Kidney (tissue), 14 donors: ENCODE measurements around the gene VAPA. TPM values are rescaled to one million over a fixed set of nuclear protein-coding genes. Genes with fewer than 3 reads are reported as not detected.
A peak's percentile ranks its signal among the peaks of the same experiment; 100 is the strongest.

Experiments used
- DNase-seq, 5 donors: peaks; one replicate each; pipeline ENCODE4 v3.0.0-alpha.2; 2013 to 2020
- FAIRE-seq: peaks from 2 replicates; lab custom pipeline; 2012; peaks lifted over from hg19 to GRCh38; lab: Jason Lieb, UNC
- H3K27ac ChIP-seq, 2 donors: one replicate each; pipeline ENCODE4 v1.7.0; 2013; ENCODE audit warnings: low read depth in 2 of 2, low read length in 2 of 2, inconsistent platforms in 1 of 2
- H3K27me3 ChIP-seq: one replicate; pipeline ENCODE4 v1.7.1; 2013; ENCODE audit warnings: low read length, inconsistent platforms; ENCODE audit not compliant: control insufficient read depth, insufficient read depth
- H3K36me3 ChIP-seq, 3 donors: one replicate each; pipeline versions ENCODE4 v1.7.0 to v1.7.1; 2013; ENCODE audit warnings: low read length in 3 of 3, control low read depth in 1 of 3, inconsistent platforms in 1 of 3; ENCODE audit not compliant: insufficient read depth in 3 of 3, control insufficient read depth in 2 of 3
- H3K4me1 ChIP-seq, 3 donors: one replicate each; pipeline versions ENCODE4 v1.7.0 to v1.7.1; 2013; ENCODE audit warnings: low read length in 3 of 3, inconsistent platforms in 1 of 3, low read depth in 1 of 3; ENCODE audit not compliant: control insufficient read depth in 2 of 3, insufficient read depth in 2 of 3
- H3K4me3 ChIP-seq, 3 donors: one replicate each; pipeline versions ENCODE4 v1.7.0 to v1.8.1; 2013; ENCODE audit warnings: low read length in 3 of 3, control low read depth in 1 of 3, inconsistent platforms in 1 of 3
- H3K9ac ChIP-seq, 3 donors: one replicate each; pipeline versions ENCODE4 v1.7.0 to v1.7.1; 2013; ENCODE audit warnings: low read length in 3 of 3, control low read depth in 1 of 3, inconsistent platforms in 1 of 3
- H3K9me3 ChIP-seq, 3 donors: one replicate each; pipeline versions ENCODE4 v1.7.0 to v1.7.1; 2013; ENCODE audit warnings: low read length in 3 of 3, control low read depth in 1 of 3, inconsistent platforms in 1 of 3; ENCODE audit not compliant: control insufficient read depth in 2 of 3, insufficient read depth in 1 of 3
- intact Hi-C: fragments of 100-400 bp; cut with DNase I; formaldehyde crosslinking; loops from one replicate; pipeline ENCODE4 v1.11.1; 2022
- polyA plus RNA-seq: library from polyadenylated mRNA; stranded (reverse); fragments of 350-450 nt; fragmentation: Illumina TruSeq; extraction: RNeasy Lipid Tissue Mini Kit (QIAGEN cat#74804); gene quantifications from one replicate; pipeline ENCODE4 v1.2.3, GENCODE V29; 2014; ENCODE audit warnings: low read depth, low replicate concordance; ENCODE audit not compliant: insufficient read depth
- total RNA-seq: library from RNA; stranded (reverse); fragmentation: NEBNext Ultra II Directional; extraction: Animal tissue kit (Norgen Biotek cat#: 25700); gene quantifications from one replicate; pipeline ENCODE4 v1.2.1, GENCODE V29; 2021
- TF ChIP-seq, protein P1 (sequence below): IDR thresholded peaks from 3 replicates; pipeline ENCODE4 v1.5.1; 2012; ENCODE audit warnings: mild to moderate bottlenecking, moderate library complexity, borderline replicate concordance; ENCODE audit not compliant: insufficient read depth; ENCODE audit errors: extremely low read depth
- donor health status: control.
- donor health status: control.
- donor health status: control.
- donor health status: control.
- donor health status: control.
- donor health status: DM: yes; HTN: yes; CAD: no.
- donor health status: Normal renal cell carcinoma (clear cell type).

VAPA gene
- total and polyA plus RNA-seq, 2 donors from 2014 or later: 171 to 185 TPM

DNA sequence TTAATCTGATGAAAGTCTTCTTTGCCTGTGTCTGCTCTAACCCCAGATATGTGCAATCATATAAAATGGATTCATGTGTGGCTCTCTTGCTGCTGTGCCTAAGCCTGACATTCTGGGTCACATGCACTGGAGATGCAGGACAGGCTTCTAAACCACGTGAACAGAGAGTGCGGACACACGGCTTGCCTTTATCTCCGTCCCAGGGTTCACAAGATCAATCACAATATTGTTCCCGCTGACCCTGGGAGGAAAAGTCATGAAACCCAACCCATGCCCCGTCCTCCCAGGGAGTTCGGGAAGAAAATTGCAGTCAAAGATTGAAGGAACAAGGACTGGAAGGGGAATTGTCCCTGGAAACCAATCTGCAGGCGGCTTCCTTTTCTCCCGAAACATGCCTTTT lies 74.8 kb downstream of the VAPA start:
- FAIRE-seq (no peak), DNase-seq (no peak)
- TF ChIP-seq, protein P1, sequence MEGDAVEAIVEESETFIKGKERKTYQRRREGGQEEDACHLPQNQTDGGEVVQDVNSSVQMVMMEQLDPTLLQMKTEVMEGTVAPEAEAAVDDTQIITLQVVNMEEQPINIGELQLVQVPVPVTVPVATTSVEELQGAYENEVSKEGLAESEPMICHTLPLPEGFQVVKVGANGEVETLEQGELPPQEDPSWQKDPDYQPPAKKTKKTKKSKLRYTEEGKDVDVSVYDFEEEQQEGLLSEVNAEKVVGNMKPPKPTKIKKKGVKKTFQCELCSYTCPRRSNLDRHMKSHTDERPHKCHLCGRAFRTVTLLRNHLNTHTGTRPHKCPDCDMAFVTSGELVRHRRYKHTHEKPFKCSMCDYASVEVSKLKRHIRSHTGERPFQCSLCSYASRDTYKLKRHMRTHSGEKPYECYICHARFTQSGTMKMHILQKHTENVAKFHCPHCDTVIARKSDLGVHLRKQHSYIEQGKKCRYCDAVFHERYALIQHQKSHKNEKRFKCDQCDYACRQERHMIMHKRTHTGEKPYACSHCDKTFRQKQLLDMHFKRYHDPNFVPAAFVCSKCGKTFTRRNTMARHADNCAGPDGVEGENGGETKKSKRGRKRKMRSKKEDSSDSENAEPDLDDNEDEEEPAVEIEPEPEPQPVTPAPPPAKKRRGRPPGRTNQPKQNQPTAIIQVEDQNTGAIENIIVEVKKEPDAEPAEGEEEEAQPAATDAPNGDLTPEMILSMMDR: no peak
- no peak overlapping the region for H3K9ac ChIP-seq
- H3K4me3 ChIP-seq: no peak overlapping the region
- no peaks in the 10 kb centered on the region for H3K27me3 ChIP-seq
- no peaks in the 10 kb centered on the region for H3K9me3 ChIP-seq
- intact Hi-C loops: no loop called here
- H3K27ac ChIP-seq: no peak overlapping the region
- H3K36me3 ChIP-seq: no peaks in the 10 kb centered on the region
- H3K4me1 ChIP-seq: peaks cover 0 to 5% (median 2%) of the 10 kb centered on the region in 3 donors

DNA sequence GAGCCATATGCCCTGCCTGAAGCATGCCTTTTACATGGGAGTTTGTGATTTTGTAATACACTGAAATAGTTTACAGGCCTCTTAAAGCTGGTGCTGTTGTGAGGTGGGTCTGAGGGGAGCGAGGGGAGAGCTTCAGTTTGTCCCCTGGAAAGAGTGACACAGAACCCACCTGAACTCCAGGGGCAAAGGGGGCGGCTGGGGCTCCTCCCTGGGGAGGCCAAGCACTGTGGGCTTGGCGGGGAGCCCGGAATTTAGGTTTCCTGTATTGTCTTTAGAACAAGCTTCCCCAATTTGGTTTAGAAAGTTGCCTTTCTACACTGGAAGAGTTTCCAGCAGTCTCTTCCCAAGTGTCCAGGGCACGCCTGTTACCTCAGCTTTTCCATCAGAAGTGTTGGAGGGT lies 75.7 kb downstream of the VAPA start:
- H3K4me3 ChIP-seq: no peak overlapping the region
- H3K27me3 ChIP-seq: no peaks in the 10 kb centered on the region
- DNase-seq (peak in 1 of 5 donors; percentile 78), FAIRE-seq (no peak)
- no peaks in the 10 kb centered on the region for H3K36me3 ChIP-seq
- H3K9me3 ChIP-seq: no peaks in the 10 kb centered on the region
- H3K9ac ChIP-seq: no peak overlapping the region
- TF ChIP-seq, protein P1: no peak
- H3K4me1 ChIP-seq: peaks cover 2 to 8% (median 4%) of the 10 kb centered on the region in 3 donors
- intact Hi-C loops: no loop called here
- H3K27ac ChIP-seq: no peak overlapping the region

DNA sequence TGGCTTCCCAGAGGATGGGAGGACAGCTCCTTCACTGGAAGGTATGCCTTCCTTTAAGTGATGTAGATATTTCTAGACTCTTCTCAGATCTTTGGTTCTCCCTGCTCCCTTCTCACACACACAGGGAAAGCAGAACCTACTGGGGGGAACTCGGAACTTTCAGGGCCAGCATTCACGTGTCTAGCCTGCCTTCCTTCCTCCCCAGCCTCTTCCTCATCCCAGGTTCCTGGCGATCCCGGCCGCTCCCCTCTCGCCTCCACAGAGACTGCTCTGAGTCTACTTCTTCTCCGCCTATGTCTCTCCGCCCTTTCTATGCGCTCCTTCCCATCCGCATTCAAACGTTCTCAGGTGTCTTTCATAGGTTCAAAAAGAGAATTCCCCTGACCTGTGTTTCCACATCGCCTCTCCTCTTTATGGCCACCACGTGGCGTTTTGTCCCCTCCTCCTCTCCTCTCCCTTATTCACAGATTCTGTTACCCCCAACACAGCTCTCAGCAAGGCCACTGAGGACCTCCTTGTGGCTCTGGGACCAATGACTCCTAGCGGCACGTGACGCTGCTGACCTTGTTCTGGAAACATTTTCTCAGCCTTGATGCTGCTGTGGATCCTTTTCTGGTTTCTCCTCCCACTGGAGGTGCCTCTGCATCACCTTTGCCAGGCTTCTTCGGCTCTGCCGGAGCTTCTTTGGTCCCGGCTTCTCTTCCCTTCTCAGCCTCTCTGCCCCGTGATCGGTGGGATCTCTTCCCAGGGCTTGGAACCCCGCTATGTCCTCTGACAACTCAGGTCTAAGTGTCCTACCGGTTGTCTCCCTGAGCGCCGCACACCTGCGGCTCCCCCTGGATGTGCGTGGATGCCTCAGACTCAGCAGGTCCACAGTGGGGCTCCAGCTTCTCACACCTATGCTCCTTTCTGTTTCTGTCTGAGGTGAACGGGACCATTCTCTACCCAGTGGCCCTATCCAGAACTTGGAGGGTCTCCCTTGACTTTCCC lies 77.5 kb downstream of the VAPA start:
- Histone ChIP-seq H3K9ac (no peak overlapping the region), H3K27me3 (no peaks in the 10 kb centered on the region), H3K27ac (no peak overlapping the region), H3K9me3 (no peaks in the 10 kb centered on the region), H3K4me3 (no peak overlapping the region), H3K36me3 (no peaks in the 10 kb centered on the region), H3K4me1 (peaks cover 6 to 14% (median 9%) of the 10 kb centered on the region in 3 donors)
- intact Hi-C loops: no loop called here
- TF ChIP-seq, protein P1: no peak
- no peak for FAIRE-seq
- DNase-seq: no peak
